HEK293 (cell line): Measurements from ENCODE around the gene PEX5L.

Experiments used
- CTCF ChIP-seq: fragments of 450-650 bp; formaldehyde crosslinking; IDR thresholded peaks from 2 replicates; pipeline ENCODE4 v1.5.1; 2016; ENCODE audit warnings: missing biosample characterization, missing genetic modification characterization
- KLF1 ChIP-seq: fragments of 450-650 bp; formaldehyde crosslinking; IDR thresholded peaks from 2 replicates; pipeline ENCODE4 v1.5.1; 2016; ENCODE audit warnings: missing biosample characterization, missing genetic modification characterization
- SP3 ChIP-seq: fragments of 450-650 bp; formaldehyde crosslinking; IDR thresholded peaks from 2 replicates; pipeline ENCODE4 v1.5.1; 2016; ENCODE audit warnings: missing biosample characterization, missing genetic modification characterization
- WT1 ChIP-seq: fragments of 450-650 bp; formaldehyde crosslinking; IDR thresholded peaks from 2 replicates; pipeline ENCODE4 v1.5.1; 2016; ENCODE audit warnings: missing biosample characterization, missing genetic modification characterization
- ZNF10 ChIP-seq: fragments of 450-650 bp; formaldehyde crosslinking; IDR thresholded peaks from 2 replicates; pipeline ENCODE4 v1.5.1; 2017; ENCODE audit warnings: missing biosample characterization, missing genetic modification characterization
- ZNF133 ChIP-seq: fragments of 450-650 bp; formaldehyde crosslinking; IDR thresholded peaks from 2 replicates; pipeline ENCODE4 v1.5.1; 2016; ENCODE audit warnings: missing biosample characterization, missing genetic modification characterization
- ZNF138 ChIP-seq: fragments of 450-650 bp; formaldehyde crosslinking; IDR thresholded peaks from 2 replicates; pipeline ENCODE4 v1.5.1; 2016; ENCODE audit warnings: missing biosample characterization, missing genetic modification characterization, borderline replicate concordance
- ZNF549 ChIP-seq: fragments of 450-650 bp; IDR thresholded peaks from 2 replicates; pipeline ENCODE4 v1.5.1; 2018; ENCODE audit warnings: missing biosample characterization, missing genetic modification characterization, mild to moderate bottlenecking, inconsistent platforms, moderate library complexity
- ZNF561 ChIP-seq: fragments of 450-650 bp; IDR thresholded peaks from 2 replicates; pipeline ENCODE4 v1.5.1; 2018; ENCODE audit warnings: missing biosample characterization, missing genetic modification characterization, borderline replicate concordance
- ZNF768 ChIP-seq: fragments of 450-650 bp; formaldehyde crosslinking; IDR thresholded peaks from 2 replicates; pipeline ENCODE4 v1.5.1; 2018; ENCODE audit warnings: missing biosample characterization, mild to moderate bottlenecking, missing genetic modification characterization
- TF ChIP-seq, protein P1 (sequence below): fragments of 450-650 bp; formaldehyde crosslinking; IDR thresholded peaks from 2 replicates; pipeline ENCODE4 v1.5.1; 2017; ENCODE audit warnings: missing biosample characterization, mild to moderate bottlenecking, missing genetic modification characterization, moderate library complexity
- TF ChIP-seq, protein P2 (sequence below): fragments of 450-650 bp; formaldehyde crosslinking; IDR thresholded peaks from 2 replicates; pipeline ENCODE4 v1.5.1; 2016; ENCODE audit warnings: missing biosample characterization, missing genetic modification characterization

- TF ChIP-seq ZNF133 (tag by site-specific recombination) (no peak), CTCF (tag by site-specific recombination) (no peak), ZNF549 (tag by site-specific recombination) (no peak), ZNF10 (tag by site-specific recombination) (no peak), SP3 (tag by site-specific recombination) (no peak), KLF1 (tag by site-specific recombination) (no peak), WT1 (tag by site-specific recombination) (no peak), ZNF138 (tag by site-specific recombination) (no peak), ZNF768 (tag by site-specific recombination) (no peak), ZNF561 (no peak)
- TF ChIP-seq, protein P1, sequence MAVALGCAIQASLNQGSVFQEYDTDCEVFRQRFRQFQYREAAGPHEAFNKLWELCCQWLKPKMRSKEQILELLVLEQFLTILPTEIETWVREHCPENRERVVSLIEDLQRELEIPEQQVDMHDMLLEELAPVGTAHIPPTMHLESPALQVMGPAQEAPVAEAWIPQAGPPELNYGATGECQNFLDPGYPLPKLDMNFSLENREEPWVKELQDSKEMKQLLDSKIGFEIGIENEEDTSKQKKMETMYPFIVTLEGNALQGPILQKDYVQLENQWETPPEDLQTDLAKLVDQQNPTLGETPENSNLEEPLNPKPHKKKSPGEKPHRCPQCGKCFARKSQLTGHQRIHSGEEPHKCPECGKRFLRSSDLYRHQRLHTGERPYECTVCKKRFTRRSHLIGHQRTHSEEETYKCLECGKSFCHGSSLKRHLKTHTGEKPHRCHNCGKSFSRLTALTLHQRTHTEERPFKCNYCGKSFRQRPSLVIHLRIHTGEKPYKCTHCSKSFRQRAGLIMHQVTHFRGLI (tag by site-specific recombination) = no peak
- TF ChIP-seq, protein P2, sequence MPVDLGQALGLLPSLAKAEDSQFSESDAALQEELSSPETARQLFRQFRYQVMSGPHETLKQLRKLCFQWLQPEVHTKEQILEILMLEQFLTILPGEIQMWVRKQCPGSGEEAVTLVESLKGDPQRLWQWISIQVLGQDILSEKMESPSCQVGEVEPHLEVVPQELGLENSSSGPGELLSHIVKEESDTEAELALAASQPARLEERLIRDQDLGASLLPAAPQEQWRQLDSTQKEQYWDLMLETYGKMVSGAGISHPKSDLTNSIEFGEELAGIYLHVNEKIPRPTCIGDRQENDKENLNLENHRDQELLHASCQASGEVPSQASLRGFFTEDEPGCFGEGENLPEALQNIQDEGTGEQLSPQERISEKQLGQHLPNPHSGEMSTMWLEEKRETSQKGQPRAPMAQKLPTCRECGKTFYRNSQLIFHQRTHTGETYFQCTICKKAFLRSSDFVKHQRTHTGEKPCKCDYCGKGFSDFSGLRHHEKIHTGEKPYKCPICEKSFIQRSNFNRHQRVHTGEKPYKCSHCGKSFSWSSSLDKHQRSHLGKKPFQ (tag by site-specific recombination) = no peak
These were observed 59.4 kb downstream of the PEX5L start for GRCh38 chr3:179977356-179977755.
